SK-N-MC (cell line): Measurements from ENCODE around the gene CREB3L4.

Source experiments
- EZH2 ChIP-seq: fragments of 200-600 bp; sonication (generic); IDR thresholded peaks from one replicate; pipeline ENCODE4 v1.6.1; 2017; ENCODE audit warnings: antibody characterized with exemption
- POLR2AphosphoS5 ChIP-seq: IDR thresholded peaks from 2 replicates; pipeline ENCODE4 v1.6.1; 2012; ENCODE audit warnings: mild to moderate bottlenecking, low read depth, low read length, borderline replicate concordance

- TF ChIP-seq POLR2AphosphoS5 (no peak), EZH2 (no peak)
Measured at GRCh38 chr1:153921803-153922075, 46.0 kb upstream of the CREB3L4 start.
